Lower leg skin (tissue), 3 donors: Measurements from ENCODE around the gene C1QTNF4.

Experiments
- POLR2A ChIP-seq, 2 donors: fragments of 450-650 bp; IDR thresholded peaks; one replicate each; pipeline ENCODE4 v1.6.1; 2016 to 2017; ENCODE audit warnings: antibody characterized with exemption in 2 of 2, mild to moderate bottlenecking in 1 of 2, moderate library complexity in 1 of 2
- TF ChIP-seq, protein P1 (sequence below), 3 donors: fragments of 450-650 bp; IDR thresholded peaks; one replicate each; pipeline ENCODE4 v1.5.1; 2016; ENCODE audit warnings: antibody characterized with exemption in 3 of 3, mild to moderate bottlenecking in 3 of 3, moderate library complexity in 2 of 3

GRCh38 chr11:47620836-47621378, 26.7 kb upstream of the C1QTNF4 start:
- TF ChIP-seq, protein P1, sequence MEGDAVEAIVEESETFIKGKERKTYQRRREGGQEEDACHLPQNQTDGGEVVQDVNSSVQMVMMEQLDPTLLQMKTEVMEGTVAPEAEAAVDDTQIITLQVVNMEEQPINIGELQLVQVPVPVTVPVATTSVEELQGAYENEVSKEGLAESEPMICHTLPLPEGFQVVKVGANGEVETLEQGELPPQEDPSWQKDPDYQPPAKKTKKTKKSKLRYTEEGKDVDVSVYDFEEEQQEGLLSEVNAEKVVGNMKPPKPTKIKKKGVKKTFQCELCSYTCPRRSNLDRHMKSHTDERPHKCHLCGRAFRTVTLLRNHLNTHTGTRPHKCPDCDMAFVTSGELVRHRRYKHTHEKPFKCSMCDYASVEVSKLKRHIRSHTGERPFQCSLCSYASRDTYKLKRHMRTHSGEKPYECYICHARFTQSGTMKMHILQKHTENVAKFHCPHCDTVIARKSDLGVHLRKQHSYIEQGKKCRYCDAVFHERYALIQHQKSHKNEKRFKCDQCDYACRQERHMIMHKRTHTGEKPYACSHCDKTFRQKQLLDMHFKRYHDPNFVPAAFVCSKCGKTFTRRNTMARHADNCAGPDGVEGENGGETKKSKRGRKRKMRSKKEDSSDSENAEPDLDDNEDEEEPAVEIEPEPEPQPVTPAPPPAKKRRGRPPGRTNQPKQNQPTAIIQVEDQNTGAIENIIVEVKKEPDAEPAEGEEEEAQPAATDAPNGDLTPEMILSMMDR (IDR thresholded peaks at IDR 0.05) = no peak
- TF ChIP-seq POLR2A (IDR thresholded peaks at IDR 0.05) = no peak
